ENCODE results near the gene CCDC34. TPM values are rescaled to one million over a fixed set of nuclear protein-coding genes. Genes with fewer than 3 reads are reported as not detected.

Gene CCDC34
- total RNA-seq, 1 donor from 2014 or later: 30.6 TPM

DNA sequence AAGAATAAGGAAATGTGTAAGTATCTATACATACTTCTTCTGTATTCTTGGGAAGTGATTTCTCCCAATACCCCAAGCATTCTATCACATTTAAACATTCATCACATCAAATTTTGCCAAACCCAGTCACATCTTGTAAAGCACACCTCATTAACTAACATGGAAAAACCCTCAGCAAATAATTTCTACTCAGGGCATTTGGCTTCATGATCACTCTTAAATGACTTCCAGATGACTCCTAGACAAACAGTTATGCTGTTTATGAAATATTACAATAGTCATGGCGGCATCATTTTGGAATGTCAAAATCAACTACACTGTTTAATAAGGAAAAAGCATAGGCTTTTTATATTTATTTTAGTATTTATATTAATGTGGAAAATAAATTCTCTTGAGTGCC is 47.3 kb upstream of the CCDC34 start:
- Histone ChIP-seq H4K20me1 (ENCODE audit: low read depth) (peaks cover 90% of the 10 kb centered on the region), H3K27me3 (no peaks in the 10 kb centered on the region), H3K4me3 (no peak overlapping the region), H2AFZ (replicated peaks) (no peak overlapping the region), H3K79me2 (ENCODE audit: low read depth) (peaks cover 100% of the 10 kb centered on the region), H3K9me3 (ENCODE audit: low read depth) (no peaks in the 10 kb centered on the region), H3K36me3 (peaks cover 22% of the 10 kb centered on the region), H3K9ac (no peak overlapping the region), H3F3A (ENCODE audit: low read depth) (peaks cover 21% of the 10 kb centered on the region), H3K4me2 (no peak overlapping the region), H3K4me1 (peaks cover 41% of the 10 kb centered on the region), H3K27ac (no peak overlapping the region)
- Mint-ChIP-seq H3K27me3 (ENCODE audit: insufficient read depth, low read depth) (no peaks in the 10 kb centered on the region), H3K4me3 (no peak overlapping the region), H3K4me1 (no peaks in the 10 kb centered on the region), H3K36me3 (no peaks in the 10 kb centered on the region), H3K9me3 (no peaks in the 10 kb centered on the region), H3K27ac (no peak overlapping the region)
- no peak for DNase-seq (ENCODE audit: low spot score)
- no peak for TF ChIP-seq EZH2 (IDR thresholded peaks at IDR 0.05)
- no peak for TF ChIP-seq EZH2phosphoT487 (IDR thresholded peaks at IDR 0.05)
- TF ChIP-seq, protein P1, sequence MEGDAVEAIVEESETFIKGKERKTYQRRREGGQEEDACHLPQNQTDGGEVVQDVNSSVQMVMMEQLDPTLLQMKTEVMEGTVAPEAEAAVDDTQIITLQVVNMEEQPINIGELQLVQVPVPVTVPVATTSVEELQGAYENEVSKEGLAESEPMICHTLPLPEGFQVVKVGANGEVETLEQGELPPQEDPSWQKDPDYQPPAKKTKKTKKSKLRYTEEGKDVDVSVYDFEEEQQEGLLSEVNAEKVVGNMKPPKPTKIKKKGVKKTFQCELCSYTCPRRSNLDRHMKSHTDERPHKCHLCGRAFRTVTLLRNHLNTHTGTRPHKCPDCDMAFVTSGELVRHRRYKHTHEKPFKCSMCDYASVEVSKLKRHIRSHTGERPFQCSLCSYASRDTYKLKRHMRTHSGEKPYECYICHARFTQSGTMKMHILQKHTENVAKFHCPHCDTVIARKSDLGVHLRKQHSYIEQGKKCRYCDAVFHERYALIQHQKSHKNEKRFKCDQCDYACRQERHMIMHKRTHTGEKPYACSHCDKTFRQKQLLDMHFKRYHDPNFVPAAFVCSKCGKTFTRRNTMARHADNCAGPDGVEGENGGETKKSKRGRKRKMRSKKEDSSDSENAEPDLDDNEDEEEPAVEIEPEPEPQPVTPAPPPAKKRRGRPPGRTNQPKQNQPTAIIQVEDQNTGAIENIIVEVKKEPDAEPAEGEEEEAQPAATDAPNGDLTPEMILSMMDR (IDR thresholded peaks at IDR 0.05): no peak

DNA sequence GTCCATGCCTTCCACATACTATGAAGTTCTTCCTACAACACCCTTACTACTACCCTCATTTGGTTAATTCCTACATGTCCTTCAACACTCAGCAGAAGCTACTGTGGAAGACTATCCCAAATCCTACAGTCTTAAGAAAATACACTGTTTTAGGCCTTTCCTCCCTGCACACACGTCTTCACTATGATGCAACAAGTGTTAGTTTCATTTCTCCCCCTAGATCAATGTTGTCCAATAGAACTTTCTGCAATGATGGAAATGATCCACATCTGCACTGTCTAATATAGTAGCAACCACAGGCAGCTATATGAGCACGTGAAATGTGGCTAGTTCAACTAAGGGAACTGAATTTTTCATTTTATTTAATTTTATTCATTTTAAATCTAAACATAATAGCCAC is 46.7 kb upstream of the CCDC34 start:
- H3K4me1 Mint-ChIP-seq: no peaks in the 10 kb centered on the region
- Histone ChIP-seq H3K9me3 (ENCODE audit: low read depth) (no peaks in the 10 kb centered on the region), H3K27ac (peak overlapping the region; percentile 16), H4K20me1 (ENCODE audit: low read depth) (peaks cover 90% of the 10 kb centered on the region), H3K4me2 (no peak overlapping the region), H3K79me2 (ENCODE audit: low read depth) (peaks cover 100% of the 10 kb centered on the region), H3F3A (ENCODE audit: low read depth) (peaks cover 21% of the 10 kb centered on the region), H3K27me3 (no peaks in the 10 kb centered on the region), H2AFZ (replicated peaks) (no peak overlapping the region), H3K9ac (no peak overlapping the region), H3K4me1 (peaks cover 43% of the 10 kb centered on the region), H3K4me3 (no peak overlapping the region), H3K36me3 (peaks cover 22% of the 10 kb centered on the region)
- no peaks in the 10 kb centered on the region for H3K27me3 Mint-ChIP-seq (ENCODE audit: insufficient read depth, low read depth)
- H3K4me3 Mint-ChIP-seq: no peak overlapping the region
- H3K27ac Mint-ChIP-seq: no peak overlapping the region
- DNase-seq (ENCODE audit: low spot score): no peak
- TF ChIP-seq EZH2 (IDR thresholded peaks at IDR 0.05): no peak
- TF ChIP-seq EZH2phosphoT487 (IDR thresholded peaks at IDR 0.05): no peak
- TF ChIP-seq, protein P1 (IDR thresholded peaks at IDR 0.05): no peak
- H3K36me3 Mint-ChIP-seq: no peaks in the 10 kb centered on the region
- H3K9me3 Mint-ChIP-seq: no peaks in the 10 kb centered on the region

DNA sequence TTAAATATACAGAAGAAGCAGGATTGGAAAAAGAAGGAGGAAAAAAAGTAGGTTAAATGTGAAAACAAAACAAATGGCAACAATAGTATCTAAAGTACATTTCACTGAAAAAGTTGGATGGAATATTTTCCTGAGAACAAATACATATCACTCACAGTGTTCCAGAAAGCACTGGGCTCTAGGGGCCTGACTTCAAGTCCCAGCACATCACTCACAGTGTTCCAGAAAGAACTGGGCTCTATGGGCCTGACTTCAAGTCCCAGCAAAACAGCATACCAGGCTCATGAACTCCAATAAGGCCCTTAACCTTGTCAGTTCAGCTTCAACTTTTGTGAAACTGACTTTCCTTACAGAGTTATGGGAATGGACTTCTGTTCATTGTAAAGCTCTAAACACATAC is 46.0 kb upstream of the CCDC34 start:
- Mint-ChIP-seq H3K27ac (no peak overlapping the region), H3K9me3 (no peaks in the 10 kb centered on the region), H3K4me3 (no peak overlapping the region), H3K36me3 (no peaks in the 10 kb centered on the region), H3K4me1 (no peaks in the 10 kb centered on the region), H3K27me3 (ENCODE audit: insufficient read depth, low read depth) (no peaks in the 10 kb centered on the region)
- DNase-seq (ENCODE audit: low spot score): no peak
- Histone ChIP-seq H3K9me3 (ENCODE audit: low read depth) (no peaks in the 10 kb centered on the region), H3F3A (ENCODE audit: low read depth) (peaks cover 25% of the 10 kb centered on the region), H3K4me2 (no peak overlapping the region), H3K79me2 (ENCODE audit: low read depth) (peaks cover 100% of the 10 kb centered on the region), H3K9ac (no peak overlapping the region), H3K27me3 (no peaks in the 10 kb centered on the region), H2AFZ (replicated peaks) (no peak overlapping the region), H3K4me1 (peaks cover 40% of the 10 kb centered on the region), H3K36me3 (peaks cover 22% of the 10 kb centered on the region), H3K27ac (peak overlapping the region; percentile 16), H4K20me1 (ENCODE audit: low read depth) (peaks cover 87% of the 10 kb centered on the region), H3K4me3 (no peak overlapping the region)
- TF ChIP-seq EZH2phosphoT487 (IDR thresholded peaks at IDR 0.05): no peak
- TF ChIP-seq EZH2 (IDR thresholded peaks at IDR 0.05): no peak
- TF ChIP-seq, protein P1 (IDR thresholded peaks at IDR 0.05): no peak

Data from neural progenitor cell (in vitro differentiated cells).